ENCODE measurements around the gene BSND.

The BSND gene

GRCh38 chr1:55053265-55053954, 54.7 kb downstream of the BSND start:
- no peak overlapping the region for H3K27ac ChIP-seq (ENCODE audit: low read length)
- no peaks in the 10 kb centered on the region for H3K27me3 ChIP-seq (ENCODE audit: control insufficient read depth, insufficient read depth, low read length)
- H3K9ac ChIP-seq (ENCODE audit: low read length), result no peak overlapping the region
- H3K9me3 ChIP-seq (ENCODE audit: control insufficient read depth, low read depth, low read length), result no peaks in the 10 kb centered on the region
- no peak overlapping the region for H3K4me3 ChIP-seq (ENCODE audit: low read length)
- H3K36me3 ChIP-seq (ENCODE audit: control insufficient read depth, low read depth, low read length), result peaks cover 37% of the 10 kb centered on the region
- no peaks in the 10 kb centered on the region for H3K4me1 ChIP-seq (ENCODE audit: control insufficient read depth, low read depth, low read length)

- H3K36me3 ChIP-seq (ENCODE audit: control insufficient read depth, low read depth, low read length), result peaks cover 39% of the 10 kb centered on the region
- no peaks in the 10 kb centered on the region for H3K27me3 ChIP-seq (ENCODE audit: control insufficient read depth, insufficient read depth, low read length)
Observed at GRCh38 chr1:55054396-55054795, 55.7 kb downstream of the BSND start.

DNA sequence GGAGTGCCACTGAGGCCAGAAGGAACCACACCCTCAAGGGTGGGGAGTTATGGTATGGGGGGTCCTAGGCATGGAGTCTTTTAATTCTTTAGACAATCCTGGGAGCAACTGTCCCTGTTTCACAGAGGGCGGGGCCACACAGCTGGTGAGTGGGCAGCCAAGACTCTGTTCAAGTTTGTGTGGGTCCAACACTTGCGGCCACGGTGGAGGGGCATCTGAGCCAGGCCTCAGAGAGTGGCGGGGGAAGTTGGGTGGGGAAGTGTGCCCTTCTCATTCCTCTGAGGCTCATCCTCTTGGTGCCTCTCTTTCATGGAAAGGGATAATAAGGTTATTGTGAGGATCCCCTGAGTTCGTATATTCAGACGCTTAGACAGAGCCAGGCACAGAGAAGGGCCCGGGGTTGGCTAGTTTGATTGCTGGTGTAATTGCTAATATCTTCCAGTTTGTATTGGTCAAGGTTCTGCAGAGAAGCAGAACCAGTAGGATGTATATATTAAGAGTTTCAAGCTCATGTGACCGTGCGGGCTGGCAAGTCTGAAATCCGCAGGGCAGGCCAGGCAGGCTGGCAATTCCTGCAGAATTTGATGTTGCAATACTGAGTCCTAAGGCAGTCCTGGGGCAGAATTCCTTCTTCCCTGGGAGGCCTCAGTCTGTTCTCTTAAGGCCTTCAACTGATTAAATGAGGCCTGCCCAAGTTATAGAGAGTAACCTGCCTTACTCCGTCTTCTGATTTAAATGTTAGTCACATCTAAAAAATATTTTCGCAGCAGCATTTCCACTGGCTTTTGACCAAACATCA, 56.5 kb downstream of the BSND start:
- no peak overlapping the region for H3K27ac ChIP-seq (ENCODE audit: low read length)
- peaks cover 45% of the 10 kb centered on the region for H3K36me3 ChIP-seq (ENCODE audit: control insufficient read depth, low read depth, low read length)
- no peak overlapping the region for H3K4me3 ChIP-seq (ENCODE audit: low read length)
- no peaks in the 10 kb centered on the region for H3K9me3 ChIP-seq (ENCODE audit: control insufficient read depth, low read depth, low read length)
- H3K9ac ChIP-seq (ENCODE audit: low read length), result no peak overlapping the region
- no peaks in the 10 kb centered on the region for H3K4me1 ChIP-seq (ENCODE audit: control insufficient read depth, low read depth, low read length)
- H3K27me3 ChIP-seq (ENCODE audit: control insufficient read depth, insufficient read depth, low read length), result no peaks in the 10 kb centered on the region

More at GRCh38 chr1:55054396-55054795, 55.7 kb downstream of the BSND start:
- no peak overlapping the region for H3K9ac ChIP-seq (ENCODE audit: low read length)
- no peak overlapping the region for H3K4me3 ChIP-seq (ENCODE audit: low read length)
- H3K9me3 ChIP-seq (ENCODE audit: control insufficient read depth, low read depth, low read length), result no peaks in the 10 kb centered on the region
- H3K4me1 ChIP-seq (ENCODE audit: control insufficient read depth, low read depth, low read length), result no peaks in the 10 kb centered on the region
- no peak overlapping the region for H3K27ac ChIP-seq (ENCODE audit: low read length)

- H3K4me3 ChIP-seq (ENCODE audit: low read length), result no peak overlapping the region
- no peaks in the 10 kb centered on the region for H3K9me3 ChIP-seq (ENCODE audit: control insufficient read depth, low read depth, low read length)
- no peak overlapping the region for H3K27ac ChIP-seq (ENCODE audit: low read length)
- H3K9ac ChIP-seq (ENCODE audit: low read length), result no peak overlapping the region
- no peaks in the 10 kb centered on the region for H3K27me3 ChIP-seq (ENCODE audit: control insufficient read depth, insufficient read depth, low read length)
- H3K36me3 ChIP-seq (ENCODE audit: control insufficient read depth, low read depth, low read length), result peaks cover 49% of the 10 kb centered on the region
- no peaks in the 10 kb centered on the region for H3K4me1 ChIP-seq (ENCODE audit: control insufficient read depth, low read depth, low read length)
Observed at GRCh38 chr1:55055951-55056631, 57.4 kb downstream of the BSND start.

DNA sequence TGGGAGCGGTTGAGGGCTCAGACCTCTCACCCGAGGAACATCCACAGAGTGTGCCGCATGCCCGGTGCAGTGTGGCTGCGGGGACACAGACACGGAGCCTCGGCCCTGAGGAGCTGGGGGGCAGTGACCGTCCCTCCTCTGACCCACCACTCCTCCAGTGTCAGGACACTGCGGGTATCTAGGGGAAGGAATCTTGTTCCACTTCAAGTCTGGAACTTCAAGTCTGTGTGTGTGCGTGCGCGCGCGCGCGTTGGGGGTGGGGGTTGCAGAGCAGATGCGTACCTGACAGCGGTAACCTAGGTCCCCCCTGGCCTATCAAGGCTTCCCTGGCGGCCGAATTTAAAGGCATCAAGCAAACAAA, 57.9 kb downstream of the BSND start:
- Histone ChIP-seq H3K9me3 (ENCODE audit: control insufficient read depth, low read depth, low read length) (no peaks in the 10 kb centered on the region), H3K36me3 (ENCODE audit: control insufficient read depth, low read depth, low read length) (peaks cover 52% of the 10 kb centered on the region), H3K27ac (ENCODE audit: low read length) (no peak overlapping the region), H3K27me3 (ENCODE audit: control insufficient read depth, insufficient read depth, low read length) (no peaks in the 10 kb centered on the region), H3K4me1 (ENCODE audit: control insufficient read depth, low read depth, low read length) (no peaks in the 10 kb centered on the region), H3K9ac (ENCODE audit: low read length) (no peak overlapping the region), H3K4me3 (ENCODE audit: low read length) (no peak overlapping the region)

DNA sequence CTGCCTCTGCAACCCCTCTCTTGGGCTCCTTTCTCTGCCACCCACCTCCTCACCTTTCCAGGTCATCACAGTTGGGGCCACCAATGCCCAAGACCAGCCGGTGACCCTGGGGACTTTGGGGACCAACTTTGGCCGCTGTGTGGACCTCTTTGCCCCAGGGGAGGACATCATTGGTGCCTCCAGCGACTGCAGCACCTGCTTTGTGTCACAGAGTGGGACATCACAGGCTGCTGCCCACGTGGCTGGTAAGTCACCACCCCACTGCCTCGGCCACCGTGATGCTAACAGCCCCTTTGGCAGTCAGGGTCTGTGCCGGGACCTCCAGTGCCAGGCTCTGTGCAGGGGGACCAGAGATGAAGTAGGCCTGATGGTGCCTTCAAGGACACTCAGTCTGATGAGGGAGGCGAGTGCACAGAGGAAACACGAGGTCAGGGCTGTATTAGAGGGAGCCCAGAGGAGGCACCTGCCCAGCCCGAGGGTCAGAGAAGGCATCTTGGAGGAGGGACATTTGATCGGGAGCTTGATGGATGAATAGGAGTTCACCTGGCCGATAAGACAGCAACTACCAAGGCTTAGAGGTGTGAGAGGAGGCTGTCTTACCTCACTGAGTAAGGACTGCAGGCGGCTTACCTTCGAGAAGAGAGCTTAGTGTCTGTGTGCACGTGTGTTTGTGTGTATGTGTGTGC, 58.7 kb downstream of the BSND start:
- H3K9ac ChIP-seq (ENCODE audit: low read length), result no peak overlapping the region
- no peaks in the 10 kb centered on the region for H3K27me3 ChIP-seq (ENCODE audit: control insufficient read depth, insufficient read depth, low read length)
- no peak overlapping the region for H3K27ac ChIP-seq (ENCODE audit: low read length)
- H3K4me3 ChIP-seq (ENCODE audit: low read length), result no peak overlapping the region
- no peaks in the 10 kb centered on the region for H3K4me1 ChIP-seq (ENCODE audit: control insufficient read depth, low read depth, low read length)
- no peaks in the 10 kb centered on the region for H3K9me3 ChIP-seq (ENCODE audit: control insufficient read depth, low read depth, low read length)
- peaks cover 51% of the 10 kb centered on the region for H3K36me3 ChIP-seq (ENCODE audit: control insufficient read depth, low read depth, low read length)

DNA sequence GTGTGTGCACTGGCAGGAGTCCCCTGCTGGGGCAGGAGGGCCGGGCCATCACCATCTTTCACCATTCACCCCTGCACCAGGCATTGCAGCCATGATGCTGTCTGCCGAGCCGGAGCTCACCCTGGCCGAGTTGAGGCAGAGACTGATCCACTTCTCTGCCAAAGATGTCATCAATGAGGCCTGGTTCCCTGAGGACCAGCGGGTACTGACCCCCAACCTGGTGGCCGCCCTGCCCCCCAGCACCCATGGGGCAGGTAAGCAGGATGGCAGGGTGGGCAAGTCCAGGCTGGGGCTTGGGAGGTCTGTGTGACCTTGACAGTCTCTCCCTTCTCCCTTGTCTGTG, 59.2 kb downstream of the BSND start:
- Histone ChIP-seq H3K4me3 (ENCODE audit: low read length) (no peak overlapping the region), H3K36me3 (ENCODE audit: control insufficient read depth, low read depth, low read length) (peaks cover 50% of the 10 kb centered on the region), H3K9me3 (ENCODE audit: control insufficient read depth, low read depth, low read length) (no peaks in the 10 kb centered on the region), H3K9ac (ENCODE audit: low read length) (no peak overlapping the region), H3K27ac (ENCODE audit: low read length) (no peak overlapping the region), H3K4me1 (ENCODE audit: control insufficient read depth, low read depth, low read length) (no peaks in the 10 kb centered on the region), H3K27me3 (ENCODE audit: control insufficient read depth, insufficient read depth, low read length) (no peaks in the 10 kb centered on the region)

- Histone ChIP-seq H3K4me1 (ENCODE audit: control insufficient read depth, low read depth, low read length) (no peaks in the 10 kb centered on the region), H3K27me3 (ENCODE audit: control insufficient read depth, insufficient read depth, low read length) (no peaks in the 10 kb centered on the region), H3K9ac (ENCODE audit: low read length) (no peak overlapping the region), H3K4me3 (ENCODE audit: low read length) (no peak overlapping the region), H3K9me3 (ENCODE audit: control insufficient read depth, low read depth, low read length) (no peaks in the 10 kb centered on the region), H3K27ac (ENCODE audit: low read length) (no peak overlapping the region), H3K36me3 (ENCODE audit: control insufficient read depth, low read depth, low read length) (peaks cover 37% of the 10 kb centered on the region)
Observed at GRCh38 chr1:55059302-55060132, 60.8 kb downstream of the BSND start.

GRCh38 chr1:55060133-55060999, 61.6 kb downstream of the BSND start:
- H3K4me3 ChIP-seq (ENCODE audit: low read length), result no peak overlapping the region
- peaks cover 36% of the 10 kb centered on the region for H3K36me3 ChIP-seq (ENCODE audit: control insufficient read depth, low read depth, low read length)
- no peaks in the 10 kb centered on the region for H3K9me3 ChIP-seq (ENCODE audit: control insufficient read depth, low read depth, low read length)
- H3K27me3 ChIP-seq (ENCODE audit: control insufficient read depth, insufficient read depth, low read length), result no peaks in the 10 kb centered on the region
- H3K9ac ChIP-seq (ENCODE audit: low read length), result no peak overlapping the region
- H3K27ac ChIP-seq (ENCODE audit: low read length), result no peak overlapping the region
- H3K4me1 ChIP-seq (ENCODE audit: control insufficient read depth, low read depth, low read length), result no peaks in the 10 kb centered on the region

- H3K9ac ChIP-seq (ENCODE audit: low read length), result no peak overlapping the region
- no peak overlapping the region for H3K4me3 ChIP-seq (ENCODE audit: low read length)
- H3K9me3 ChIP-seq (ENCODE audit: control insufficient read depth, low read depth, low read length), result no peaks in the 10 kb centered on the region
- H3K27ac ChIP-seq (ENCODE audit: low read length), result no peak overlapping the region
- no peaks in the 10 kb centered on the region for H3K27me3 ChIP-seq (ENCODE audit: control insufficient read depth, insufficient read depth, low read length)
- H3K36me3 ChIP-seq (ENCODE audit: control insufficient read depth, low read depth, low read length), result peaks cover 40% of the 10 kb centered on the region
- no peaks in the 10 kb centered on the region for H3K4me1 ChIP-seq (ENCODE audit: control insufficient read depth, low read depth, low read length)
Observed at GRCh38 chr1:55061000-55061705, 62.4 kb downstream of the BSND start.

Data from iPS-18a (cell line).